Vein endothelial cell (primary cell): Measurements from ENCODE around the gene TMC4. TPM values are rescaled to one million over a fixed set of nuclear protein-coding genes. Genes with fewer than 3 reads are reported as not detected.

ENCODE experiments used
- total RNA-seq: library from RNA; depleted of rRNA; stranded (reverse); fragments of >200 nt; gene quantifications from 2 replicates; pipeline ENCODE4 v1.2.3, GENCODE V29; 2012

Gene TMC4
- not detected in 2 replicates for total RNA-seq

GRCh38 chr19:54172471-54173358, at the start of gene TMC4:
TSS of gene TMC4 (minus strand) at chr19:54173160. CDS start at chr19:54173117, 43 bp downstream.

GRCh38 chr19:54191011-54191810, 18.3 kb upstream of the TMC4 start, which contains the start of gene TSEN34:
TSS of gene TSEN34 (plus strand) at chr19:54191308. CDS start at chr19:54191365, 57 bp downstream.

GRCh38 chr19:54189145-54189734, 16.3 kb upstream of the TMC4 start, which contains the start of gene MBOAT7:
TSS of gene MBOAT7 (minus strand) at chr19:54189580. CDS start at chr19:54188508, 1,072 bp downstream.

GRCh38 chr19:54159352-54160181, 13.4 kb downstream of the TMC4 start, which contains the start of gene LENG1:
TSS of gene LENG1 (minus strand) at chr19:54159721. CDS start at chr19:54159695, 26 bp downstream.

GRCh38 chr19:54137699-54138488, 35.1 kb downstream of the TMC4 start, which contains the start of gene CNOT3:
TSS of gene CNOT3 (plus strand) at chr19:54137762. CDS start at chr19:54142979, 5,217 bp downstream.

GRCh38 chr19:54115109-54116063, 57.6 kb downstream of the TMC4 start, which contains the start of the genes PRPF31 and TFPT:
TSS of gene PRPF31 (plus strand) at chr19:54115754. CDS start at chr19:54118279, 2,525 bp downstream.
TSS of gene TFPT (minus strand) at chr19:54115657. CDS start at chr19:54115269, 388 bp downstream.

Other genes with a start within 250 kb of the TMC4 start
- gene CACNG8, start 210.2 kb downstream of the TMC4 start, total RNA-seq, result 0.29 and 0.33 TPM in 2 replicates
- 1.5 and 2.9 TPM in 2 replicates for gene CACNG6, start 181.5 kb downstream of the TMC4 start, total RNA-seq
- not detected in 2 replicates for gene VSTM1, start 109.3 kb downstream of the TMC4 start, total RNA-seq
- not detected in 2 replicates for gene TARM1, start 91.8 kb downstream of the TMC4 start, total RNA-seq
- 0.19 TPM in 1 of 2 replicates, not detected in the other for gene OSCAR, start 72.4 kb downstream of the TMC4 start, total RNA-seq
- gene NDUFA3, start 70.3 kb downstream of the TMC4 start, total RNA-seq, result 7.9 and 44.4 TPM in 2 replicates
- 18.9 and 24.0 TPM in 2 replicates for gene TFPT, start 57.5 kb downstream of the TMC4 start, total RNA-seq
- gene PRPF31, start 57.4 kb downstream of the TMC4 start, total RNA-seq, result 58.5 and 66.7 TPM in 2 replicates
- gene CNOT3, start 35.4 kb downstream of the TMC4 start, total RNA-seq, result 9.6 and 13.4 TPM in 2 replicates
- gene LENG1, start 13.4 kb downstream of the TMC4 start, total RNA-seq, result 4.5 and 5.9 TPM in 2 replicates
- gene MBOAT7, start 16.4 kb upstream of the TMC4 start, total RNA-seq, result 78.7 and 93.7 TPM in 2 replicates
- 62.1 and 68.9 TPM in 2 replicates for gene TSEN34, start 18.1 kb upstream of the TMC4 start, total RNA-seq
- 1,549 and 1,933 TPM in 2 replicates for gene RPS9, start 27.7 kb upstream of the TMC4 start, total RNA-seq
- not detected in 2 replicates for gene LILRB3, start 49.8 kb upstream of the TMC4 start, total RNA-seq
- not detected in 2 replicates for gene LILRA6, start 69.6 kb upstream of the TMC4 start, total RNA-seq
- gene LILRB5, start 84.1 kb upstream of the TMC4 start, total RNA-seq, result not detected in 2 replicates
- not detected in 2 replicates for gene LILRB2, start 108.0 kb upstream of the TMC4 start, total RNA-seq
- not detected in 2 replicates for gene LILRA5, start 140.0 kb upstream of the TMC4 start, total RNA-seq
- gene LILRA4, start 166.0 kb upstream of the TMC4 start, total RNA-seq, result not detected in 2 replicates
- not detected in 2 replicates for gene LAIR1, start 191.8 kb upstream of the TMC4 start, total RNA-seq
- not detected in 2 replicates for gene TTYH1, start 242.3 kb upstream of the TMC4 start, total RNA-seq